Loucy (cell line): ENCODE measurements around the gene CYP2W1.

Experiments used
- H2AFZ ChIP-seq: fragments of 200-600 bp; sonication (generic); 2 replicates; pipeline ENCODE4 v1.6.0; 2016; ENCODE audit warnings: antibody characterized with exemption, mild to moderate bottlenecking, low read length, moderate library complexity
- H3F3A ChIP-seq: fragments of 200-600 bp; 2 replicates; pipeline ENCODE4 v1.6.0; 2016; ENCODE audit warnings: antibody characterized with exemption, low read depth, mild to moderate bottlenecking
- H3K27me3 ChIP-seq: fragments of 200-600 bp; sonication (generic); 2 replicates; pipeline ENCODE4 v1.6.1; 2014; ENCODE audit warnings: low read length, mild to moderate bottlenecking; ENCODE audit not compliant: insufficient read depth, poor library complexity, severe bottlenecking
- H3K36me3 ChIP-seq: fragments of 200-600 bp; sonication (generic); 2 replicates; pipeline ENCODE4 v1.6.1; 2016; ENCODE audit warnings: low read length; ENCODE audit not compliant: insufficient read depth
- H3K4me1 ChIP-seq: fragments of 200-600 bp; sonication (generic); 2 replicates; pipeline ENCODE4 v1.5.1; 2014; ENCODE audit warnings: low read length, mild to moderate bottlenecking; ENCODE audit not compliant: insufficient read depth, poor library complexity, severe bottlenecking
- H3K4me2 ChIP-seq: fragments of 200-600 bp; sonication (generic); 2 replicates; pipeline ENCODE4 v1.6.0; 2014; ENCODE audit warnings: antibody characterized with exemption, low read length, low read depth, mild to moderate bottlenecking; ENCODE audit not compliant: poor library complexity, severe bottlenecking
- H3K4me3 ChIP-seq: fragments of 200-600 bp; sonication (generic); 2 replicates; pipeline ENCODE4 v1.5.1; 2014; ENCODE audit warnings: low read length, mild to moderate bottlenecking, mixed read lengths; ENCODE audit not compliant: poor library complexity, severe bottlenecking
- H3K79me2 ChIP-seq: fragments of 200-600 bp; sonication (generic); 2 replicates; pipeline ENCODE4 v1.6.1; 2014; ENCODE audit warnings: low read length; ENCODE audit not compliant: insufficient read depth
- H3K9ac ChIP-seq: fragments of 200-600 bp; sonication (generic); 2 replicates; pipeline ENCODE4 v1.6.0; 2014; ENCODE audit warnings: mild to moderate bottlenecking, low read depth, low read length, moderate library complexity; ENCODE audit not compliant: poor library complexity, severe bottlenecking
- H3K9me2 ChIP-seq: fragments of 200-600 bp; sonication (generic); replicated peaks from 2 replicates; pipeline ENCODE4 v1.6.1; 2016; ENCODE audit warnings: low read depth, low read length, mixed read lengths
- H3K9me3 ChIP-seq: fragments of 200-600 bp; sonication (generic); 2 replicates; pipeline ENCODE4 v1.6.1; 2014; ENCODE audit warnings: mild to moderate bottlenecking, antibody characterized with exemption, low read length, low read depth; ENCODE audit not compliant: insufficient read depth
- H4K20me1 ChIP-seq: fragments of 200-600 bp; sonication (generic); 2 replicates; pipeline ENCODE4 v1.6.0; 2014; ENCODE audit warnings: antibody characterized with exemption, low read length, mild to moderate bottlenecking; ENCODE audit not compliant: insufficient read depth, poor library complexity, severe bottlenecking
- CTCF ChIP-seq: fragments of 200-600 bp; sonication (generic); conservative IDR thresholded peaks from 2 replicates; pipeline ENCODE4 v1.5.1; 2014; ENCODE audit warnings: mild to moderate bottlenecking, antibody characterized with exemption, low read length
- EZH2phosphoT487 ChIP-seq: fragments of 200-600 bp; IDR thresholded peaks from 2 replicates; pipeline ENCODE4 v1.6.1; 2018; ENCODE audit warnings: antibody characterized with exemption, mild to moderate bottlenecking, moderate library complexity, borderline replicate concordance

The CYP2W1 gene, protein sequence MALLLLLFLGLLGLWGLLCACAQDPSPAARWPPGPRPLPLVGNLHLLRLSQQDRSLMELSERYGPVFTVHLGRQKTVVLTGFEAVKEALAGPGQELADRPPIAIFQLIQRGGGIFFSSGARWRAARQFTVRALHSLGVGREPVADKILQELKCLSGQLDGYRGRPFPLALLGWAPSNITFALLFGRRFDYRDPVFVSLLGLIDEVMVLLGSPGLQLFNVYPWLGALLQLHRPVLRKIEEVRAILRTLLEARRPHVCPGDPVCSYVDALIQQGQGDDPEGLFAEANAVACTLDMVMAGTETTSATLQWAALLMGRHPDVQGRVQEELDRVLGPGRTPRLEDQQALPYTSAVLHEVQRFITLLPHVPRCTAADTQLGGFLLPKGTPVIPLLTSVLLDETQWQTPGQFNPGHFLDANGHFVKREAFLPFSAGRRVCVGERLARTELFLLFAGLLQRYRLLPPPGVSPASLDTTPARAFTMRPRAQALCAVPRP

DNA sequence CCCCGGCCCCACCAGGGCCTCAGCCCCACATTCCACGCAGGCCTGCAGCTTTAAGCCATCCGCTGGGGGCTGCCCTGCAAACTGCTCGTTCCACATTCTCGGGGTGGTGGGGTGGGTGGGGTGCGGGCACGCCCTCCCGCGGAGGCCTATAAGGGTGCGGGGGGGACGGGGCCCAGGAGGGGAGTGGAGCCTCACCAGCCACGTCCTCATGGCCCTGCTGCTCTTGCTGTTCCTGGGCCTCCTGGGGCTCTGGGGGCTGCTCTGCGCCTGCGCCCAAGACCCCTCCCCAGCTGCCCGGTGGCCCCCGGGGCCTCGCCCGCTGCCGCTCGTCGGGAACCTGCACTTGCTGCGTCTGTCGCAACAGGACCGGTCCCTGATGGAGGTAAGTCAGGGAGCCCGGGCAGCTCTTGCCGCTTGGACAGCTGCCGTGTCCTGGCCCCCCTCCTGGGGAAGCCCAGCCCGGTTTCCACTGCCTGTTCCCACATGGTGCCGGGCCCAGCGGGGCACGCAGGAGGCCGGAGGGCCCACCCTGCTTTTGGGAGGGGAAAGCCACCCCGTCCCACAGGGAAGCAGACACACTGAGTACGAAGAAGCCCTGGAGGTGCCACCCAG, at the start of gene CYP2W1:
TSS of gene CYP2W1 (plus strand) at position 178 of the 612 bp plus-strand sequence. CDS start at position 209, 31 bp downstream.
- Histone ChIP-seq H3K4me1 (peaks cover 46% of the 10 kb centered on the region), H3K9ac (peak within 1 kb of the TSS; percentile 52), H3K27me3 (no peaks in the 10 kb centered on the region), H2AFZ (no peak within 1 kb of the TSS; the same call in 1 of the 2 replicates), H4K20me1 (no peaks in the 10 kb centered on the region), H3K4me3 (peak within 1 kb of the TSS; percentile 39), H3F3A (peaks cover 4% of the 10 kb centered on the region; the same call in 1 of the 2 replicates), H3K79me2 (no peaks in the 10 kb centered on the region), H3K36me3 (no peaks in the 10 kb centered on the region), H3K9me2 (no peaks in the 10 kb centered on the region), H3K9me3 (no peaks in the 10 kb centered on the region), H3K4me2 (peak within 1 kb of the TSS; percentile 46)
- no peak for TF ChIP-seq EZH2phosphoT487
- TF ChIP-seq CTCF = no peak

- Histone ChIP-seq H3K4me3 (no peak overlapping the region), H3K9ac (no peak overlapping the region), H3K4me2 (no peak overlapping the region), H2AFZ (no peak overlapping the region), H3K27me3 (no peaks in the 10 kb centered on the region), H3K79me2 (no peaks in the 10 kb centered on the region), H3F3A (no peaks in the 10 kb centered on the region), H4K20me1 (no peaks in the 10 kb centered on the region), H3K4me1 (no peaks in the 10 kb centered on the region), H3K36me3 (no peaks in the 10 kb centered on the region), H3K9me3 (no peaks in the 10 kb centered on the region), H3K9me2 (no peaks in the 10 kb centered on the region)
- TF ChIP-seq CTCF = no peak
- TF ChIP-seq EZH2phosphoT487 = no peak
Measured at GRCh38 chr7:934469-935163, 48.4 kb upstream of the CYP2W1 start.

GRCh38 chr7:935164-935873, 47.7 kb upstream of the CYP2W1 start:
- no peak overlapping the region for H3K4me3 ChIP-seq
- H4K20me1 ChIP-seq = no peaks in the 10 kb centered on the region
- no peaks in the 10 kb centered on the region for H3K79me2 ChIP-seq
- no peaks in the 10 kb centered on the region for H3K9me2 ChIP-seq
- H3K4me1 ChIP-seq = no peaks in the 10 kb centered on the region
- H3K36me3 ChIP-seq = no peaks in the 10 kb centered on the region
- H3K9ac ChIP-seq = no peak overlapping the region
- no peak overlapping the region for H2AFZ ChIP-seq
- no peak overlapping the region for H3K4me2 ChIP-seq
- no peaks in the 10 kb centered on the region for H3F3A ChIP-seq
- no peaks in the 10 kb centered on the region for H3K27me3 ChIP-seq
- TF ChIP-seq CTCF = no peak
- no peaks in the 10 kb centered on the region; the same call in 1 of the 2 replicates for H3K9me3 ChIP-seq
